ENCODE measurements around the gene ACP7. TPM values are rescaled to one million over a fixed set of nuclear protein-coding genes. Genes with fewer than 3 reads are reported as not detected.

Gene ACP7
- total RNA-seq, 1 experiment from 2014 or later, result 0.15 TPM

DNA sequence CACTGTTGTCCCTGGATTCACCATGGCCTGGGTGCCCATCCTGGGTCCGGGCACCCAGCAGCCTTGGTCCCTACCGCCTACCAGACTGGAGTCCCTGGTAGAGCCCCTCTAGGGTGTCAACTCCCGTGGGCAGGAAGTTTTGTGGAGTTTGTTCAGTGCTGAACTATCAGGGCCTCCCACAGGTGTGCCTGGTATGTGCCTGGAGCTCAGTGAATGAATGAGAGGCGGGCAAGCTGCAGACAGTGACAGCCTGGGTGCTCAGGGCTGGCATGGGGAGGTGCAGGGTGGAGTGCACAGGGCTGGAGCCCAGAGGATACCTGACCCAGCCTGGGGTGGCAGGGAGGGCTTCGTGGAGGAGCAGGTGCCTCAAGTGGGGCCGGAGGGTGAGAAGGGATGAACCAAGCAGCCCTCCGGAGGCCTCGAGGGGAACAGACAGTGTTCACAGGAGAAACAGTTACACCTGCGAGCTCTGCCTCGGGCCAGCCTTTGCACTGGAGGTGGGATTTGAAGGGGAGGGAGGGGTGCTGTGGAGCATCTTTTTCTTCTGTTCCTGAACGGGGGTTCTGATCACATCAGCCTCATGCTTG is 71.0 kb downstream of the ACP7 start:
- H3K14ac ChIP-seq (ENCODE audit: insufficient read depth, low read length), result no peak overlapping the region; the same call in 1 of the 2 replicates
- H4K20me1 ChIP-seq (ENCODE audit: control insufficient read depth, insufficient read depth, insufficient read length), result peaks cover 5% of the 10 kb centered on the region
- H3K9me3 Mint-ChIP-seq, result no peaks in the 10 kb centered on the region
- H3K4me3 Mint-ChIP-seq, result no peak overlapping the region; a peak in 1 of 5 replicates
- H2AK5ac ChIP-seq (ENCODE audit: insufficient read length, low read length), result no peak overlapping the region
- H3K18ac ChIP-seq (ENCODE audit: insufficient read length, low read depth, low read length), result no peak overlapping the region
- no peaks in the 10 kb centered on the region for H3K27me3 Mint-ChIP-seq (ENCODE audit: low read depth)
- H2BK120ac ChIP-seq (ENCODE audit: low read depth, low read length, poor library complexity, severe bottlenecking), result no peak overlapping the region
- no peak overlapping the region for H2BK15ac ChIP-seq (ENCODE audit: low read depth, low read length)
- H3K23ac ChIP-seq (ENCODE audit: insufficient read length, low read depth, low read length), result no peak overlapping the region
- H3K4me2 ChIP-seq (ENCODE audit: insufficient read depth, insufficient read length, low read length), result no peak overlapping the region
- H2BK5ac ChIP-seq (ENCODE audit: insufficient read length, low read length), result no peak overlapping the region
- peak overlapping the region in 1 of 3 experiments; percentile 62; a peak in 1 of 7 replicates for H3K27ac Mint-ChIP-seq
- H3K27ac ChIP-seq (ENCODE audit: insufficient read length, low read depth, low read length), result no peak overlapping the region
- no peak for DNase-seq
- TF ChIP-seq, protein P1, sequence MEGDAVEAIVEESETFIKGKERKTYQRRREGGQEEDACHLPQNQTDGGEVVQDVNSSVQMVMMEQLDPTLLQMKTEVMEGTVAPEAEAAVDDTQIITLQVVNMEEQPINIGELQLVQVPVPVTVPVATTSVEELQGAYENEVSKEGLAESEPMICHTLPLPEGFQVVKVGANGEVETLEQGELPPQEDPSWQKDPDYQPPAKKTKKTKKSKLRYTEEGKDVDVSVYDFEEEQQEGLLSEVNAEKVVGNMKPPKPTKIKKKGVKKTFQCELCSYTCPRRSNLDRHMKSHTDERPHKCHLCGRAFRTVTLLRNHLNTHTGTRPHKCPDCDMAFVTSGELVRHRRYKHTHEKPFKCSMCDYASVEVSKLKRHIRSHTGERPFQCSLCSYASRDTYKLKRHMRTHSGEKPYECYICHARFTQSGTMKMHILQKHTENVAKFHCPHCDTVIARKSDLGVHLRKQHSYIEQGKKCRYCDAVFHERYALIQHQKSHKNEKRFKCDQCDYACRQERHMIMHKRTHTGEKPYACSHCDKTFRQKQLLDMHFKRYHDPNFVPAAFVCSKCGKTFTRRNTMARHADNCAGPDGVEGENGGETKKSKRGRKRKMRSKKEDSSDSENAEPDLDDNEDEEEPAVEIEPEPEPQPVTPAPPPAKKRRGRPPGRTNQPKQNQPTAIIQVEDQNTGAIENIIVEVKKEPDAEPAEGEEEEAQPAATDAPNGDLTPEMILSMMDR (conservative IDR thresholded peaks at IDR 0.05), result no peak; the same call in 2 of the 3 replicates
- no peak overlapping the region for H4K8ac ChIP-seq (replicated peaks; ENCODE audit: insufficient read length, low read depth, low read length)
- H2AFZ ChIP-seq (ENCODE audit: low read length), result no peak overlapping the region
- H3K4me1 Mint-ChIP-seq, result peaks cover 39 to 61% of the 10 kb centered on the region in 2 experiments
- H3K23me2 ChIP-seq (ENCODE audit: insufficient read length, low read depth, low read length, poor library complexity, severe bottlenecking), result peaks cover 2% of the 10 kb centered on the region
- H3K27me3 ChIP-seq (ENCODE audit: insufficient read depth, low read length), result no peaks in the 10 kb centered on the region
- H4K91ac ChIP-seq (ENCODE audit: insufficient read length, low read depth, low read length), result no peak overlapping the region
- no peak overlapping the region for H3T11ph ChIP-seq (ENCODE audit: low read length)
- H3K4me1 ChIP-seq (ENCODE audit: insufficient read depth, low read length), result peaks cover 5% of the 10 kb centered on the region; the same call in 1 of the 2 replicates
- no peak overlapping the region for H3K9ac ChIP-seq (ENCODE audit: extremely low read depth, insufficient read length, low read length)
- no peaks in the 10 kb centered on the region for H3K9me3 ChIP-seq (ENCODE audit: control insufficient read depth, low read depth, low read length)
- H3K79me2 ChIP-seq (ENCODE audit: insufficient read depth, low read length), result peaks cover 4% of the 10 kb centered on the region; the same call in 1 of the 2 replicates
- H2BK20ac ChIP-seq (ENCODE audit: low read depth, low read length, poor library complexity, severe bottlenecking), result no peak overlapping the region
- no CpG with 5 or more reads among the region's 11 CpGs for WGBS (ENCODE audit: extremely low coverage, insufficient read length, low lambda C conversion rate)
- no peak overlapping the region for H3K4ac ChIP-seq (ENCODE audit: low read depth, low read length)
- no peaks in the 10 kb centered on the region for H3K79me1 ChIP-seq (ENCODE audit: insufficient read depth, low read depth, low read length, poor library complexity, severe bottlenecking)
- no peak overlapping the region for H2BK12ac ChIP-seq (ENCODE audit: insufficient read length, low read depth, low read length)
- H3K36me3 Mint-ChIP-seq (ENCODE audit: insufficient read depth in 1 of 3, low read depth in 3 of 3), result peaks cover 2 to 13% (median 6%) of the 10 kb centered on the region in 3 experiments; a peak in 6 of 7 replicates
- H3K56ac ChIP-seq (ENCODE audit: insufficient read length, low read depth, low read length), result no peak overlapping the region
- no peak overlapping the region for H4K5ac ChIP-seq (ENCODE audit: insufficient read length, low read depth, low read length)

All from H9 (cell line).